ENCODE results near the gene VIM. TPM values are rescaled to one million over a fixed set of nuclear protein-coding genes. Genes with fewer than 3 reads are reported as not detected.

VIM gene
- total RNA-seq, 1 donor from 2014 or later, result 2,114 TPM

- Mint-ChIP-seq H3K4me1 (ENCODE audit: unreplicated experiment) (no peaks in the 10 kb centered on the region), H3K27me3 (ENCODE audit: unreplicated experiment) (peaks cover 67% of the 10 kb centered on the region), H3K36me3 (ENCODE audit: unreplicated experiment) (no peaks in the 10 kb centered on the region), H3K27ac (ENCODE audit: unreplicated experiment) (no peak overlapping the region), H3K9me3 (ENCODE audit: unreplicated experiment) (peaks cover 3% of the 10 kb centered on the region), H3K4me3 (ENCODE audit: unreplicated experiment) (no peak overlapping the region)
- no peak for DNase-seq (ENCODE audit: extremely low spot score, unreplicated experiment)
- no peak for TF ChIP-seq CTCF (IDR thresholded peaks at IDR 0.05)
Measured at GRCh38 chr10:17286562-17287550, 58.8 kb downstream of the VIM start.

Other genes starting within 250 kb of the VIM start
- gene CUBN, start 98.4 kb upstream of the VIM start, total RNA-seq, result 1.4 and 1.7 TPM in 2 replicates
- 5.9 and 6.6 TPM in 2 replicates for gene TRDMT1, start 26.6 kb upstream of the VIM start, total RNA-seq
- not detected in 2 replicates for gene ST8SIA6, start 226.4 kb downstream of the VIM start, total RNA-seq

All from osteocyte (in vitro differentiated cells).